Measurements from ENCODE around the gene KIAA0825.
"Not testable (repeated sequence)": the region's sequence is repeated elsewhere in the genome, so short reads cannot be mapped to it uniquely, and the experiment has no call there.

The KIAA0825 gene

GRCh38 chr5:94180761-94181160 is 437.6 kb downstream of the KIAA0825 start:
- DNase-seq, result no peak

DNA sequence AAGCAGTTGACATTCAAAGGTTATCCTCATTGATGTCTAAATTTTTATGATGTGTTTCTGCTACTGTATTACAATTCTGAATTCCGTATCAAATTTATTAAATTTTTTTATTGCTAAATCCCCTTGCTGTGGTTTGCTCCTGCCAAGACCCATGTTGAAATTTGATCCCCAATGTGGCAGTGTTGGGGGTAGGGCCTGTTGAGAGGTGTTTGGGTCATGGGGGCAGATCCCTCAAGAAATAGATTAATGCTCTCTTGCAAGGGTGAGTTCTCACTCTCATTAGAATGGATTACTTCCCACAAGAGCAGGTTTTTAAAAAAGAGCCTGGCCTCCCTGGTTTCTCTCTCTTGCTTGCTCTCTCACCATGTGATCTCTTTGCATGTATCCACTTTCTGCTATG is 442.5 kb downstream of the KIAA0825 start:
- no peak for DNase-seq

GRCh38 chr5:94174748-94175411 is 443.5 kb downstream of the KIAA0825 start:
- DNase-seq, result no peak

- no peak for DNase-seq
Measured at GRCh38 chr5:94173100-94173499, 445.3 kb downstream of the KIAA0825 start.

DNA sequence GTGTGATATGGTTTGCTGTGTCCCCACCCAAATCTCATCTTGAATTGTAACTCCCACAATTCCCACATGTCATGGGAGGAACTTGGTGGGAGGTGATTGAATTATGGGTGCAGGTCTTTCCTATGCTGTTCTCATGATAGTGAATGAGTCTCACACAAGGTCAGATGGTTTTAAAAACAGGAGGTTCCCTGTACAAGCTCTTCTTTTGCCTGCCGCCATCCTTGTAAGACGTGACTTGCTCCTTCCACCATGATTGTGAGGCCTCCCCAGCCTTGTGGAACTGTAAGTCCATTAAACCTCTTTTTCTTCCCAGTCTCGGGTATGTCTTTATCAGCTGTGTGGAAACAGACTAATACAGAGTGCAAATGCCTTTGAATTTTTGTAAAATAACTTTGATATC is 447.3 kb downstream of the KIAA0825 start:
- DNase-seq, result not testable (repeated sequence)

GRCh38 chr5:94170158-94170557 is 448.2 kb downstream of the KIAA0825 start:
- not testable (repeated sequence) for DNase-seq

- DNase-seq, result no peak
Measured at GRCh38 chr5:94168151-94168550, 450.3 kb downstream of the KIAA0825 start.

GRCh38 chr5:94161801-94162200 is 456.6 kb downstream of the KIAA0825 start:
- no peak for DNase-seq

DNA sequence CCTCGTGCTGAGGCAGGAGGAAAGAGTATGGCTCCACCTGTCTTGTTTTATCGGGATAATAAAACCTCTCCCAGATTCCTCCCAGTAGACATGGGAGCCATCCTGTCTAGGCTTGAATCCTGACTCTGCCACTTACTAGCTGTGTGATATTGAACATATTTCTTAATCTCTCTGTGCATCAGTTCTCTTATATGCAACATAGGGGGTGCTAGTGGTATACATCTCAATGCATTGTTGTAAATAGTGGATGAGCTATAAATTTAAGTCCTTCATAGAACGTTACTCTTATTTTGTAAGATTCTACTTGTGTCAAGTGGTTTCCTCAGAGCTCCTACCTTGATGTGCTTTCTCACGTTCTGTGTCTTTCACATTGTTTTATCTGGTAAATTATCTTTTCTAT is 459.3 kb downstream of the KIAA0825 start:
- no peak for DNase-seq

DNA sequence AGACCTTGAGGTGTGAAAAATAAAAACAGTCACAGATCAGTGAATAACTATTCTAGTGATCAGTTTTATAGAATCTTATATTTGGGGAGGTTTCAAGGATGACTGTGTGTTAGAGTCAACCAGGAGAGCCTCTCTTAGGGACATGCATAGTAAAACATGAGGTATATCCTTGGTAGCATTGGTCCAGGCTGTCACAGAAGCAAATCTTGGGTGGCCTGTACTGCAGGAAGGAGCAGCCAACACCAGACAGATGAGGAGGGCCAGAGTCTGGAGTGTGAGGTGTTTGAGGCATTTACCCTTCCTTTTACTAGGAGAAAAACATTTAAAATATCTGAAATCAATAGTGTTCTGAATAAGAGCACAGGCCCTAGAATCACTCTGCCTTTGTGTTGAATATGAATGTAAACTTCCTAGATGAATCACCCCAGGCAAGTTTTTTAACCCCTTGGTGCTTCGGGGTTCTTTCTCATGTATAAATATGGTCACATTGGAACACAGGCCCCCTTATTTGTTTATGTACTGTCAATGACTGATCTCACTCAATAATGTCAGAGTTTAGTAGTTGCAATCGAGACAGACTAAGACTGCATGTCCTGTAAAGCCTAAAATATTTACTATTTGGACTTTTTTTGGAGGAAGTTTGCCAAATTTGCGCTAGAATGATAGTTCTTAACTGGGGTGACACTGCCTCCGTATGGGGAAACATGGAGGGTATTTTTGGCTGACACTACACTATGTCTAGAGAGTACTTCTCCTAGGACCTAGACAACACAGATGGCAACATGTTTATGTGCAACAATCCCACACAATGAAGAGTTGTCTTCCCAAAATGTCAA is 460.5 kb downstream of the KIAA0825 start:
- DNase-seq, result no peak

DNA sequence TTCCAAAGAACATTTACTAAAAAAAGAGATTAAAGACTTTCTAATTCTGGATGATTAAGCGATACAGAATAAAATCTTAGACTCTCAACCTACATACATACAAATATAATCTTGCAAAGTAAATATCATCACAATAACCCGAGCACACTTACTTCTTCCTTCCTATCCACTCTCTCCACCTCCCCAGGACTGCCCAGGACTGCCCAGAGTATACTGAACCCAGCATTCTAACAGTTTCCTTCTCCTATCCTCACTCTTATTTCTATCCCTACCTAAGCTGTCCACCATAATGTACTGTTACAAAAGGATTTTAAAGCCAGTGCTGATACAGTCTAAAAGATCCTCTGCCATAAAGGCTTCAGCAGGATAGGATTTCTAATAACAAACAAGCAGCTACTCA is 463.7 kb downstream of the KIAA0825 start:
- DNase-seq, result no peak

DNA sequence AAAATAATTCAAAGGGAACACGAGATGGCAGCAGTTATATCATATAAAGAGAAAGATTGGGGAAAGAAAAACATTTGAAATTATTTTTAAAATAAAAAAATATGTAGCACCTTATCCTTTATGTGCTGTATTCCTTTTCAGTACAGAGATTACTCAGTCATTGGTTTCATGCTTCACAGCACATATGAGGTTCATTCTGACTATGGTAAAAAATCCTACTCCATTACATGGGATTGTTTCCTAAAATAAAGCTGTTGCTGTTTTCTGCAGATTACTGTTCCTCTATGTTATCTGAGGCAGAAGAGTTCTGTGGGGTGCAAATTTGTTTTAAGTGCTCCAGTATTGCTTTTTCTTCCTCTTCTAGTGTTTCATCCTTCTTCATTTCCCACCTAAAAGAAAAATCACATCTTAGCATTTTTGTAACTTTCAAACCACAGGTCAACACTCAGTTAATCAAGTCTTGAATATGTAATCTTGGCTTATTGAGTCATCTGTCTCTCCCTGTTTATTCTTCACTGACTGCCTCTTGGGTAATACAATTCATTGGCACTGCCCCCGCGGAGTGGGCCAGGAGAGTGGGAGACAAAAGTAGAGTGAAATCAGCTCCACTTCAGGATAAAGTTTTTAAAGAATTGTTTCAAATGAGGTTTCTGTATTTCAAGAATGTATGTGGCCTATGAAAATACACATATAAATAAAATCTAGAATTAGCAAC is 464.5 kb downstream of the KIAA0825 start:
- DNase-seq, result peak in 29 of 56 donors; percentile 0 to 75 (median 16)

- DNase-seq, result not testable (repeated sequence)
Measured at GRCh38 chr5:94143621-94144020, 474.8 kb downstream of the KIAA0825 start.

DNA sequence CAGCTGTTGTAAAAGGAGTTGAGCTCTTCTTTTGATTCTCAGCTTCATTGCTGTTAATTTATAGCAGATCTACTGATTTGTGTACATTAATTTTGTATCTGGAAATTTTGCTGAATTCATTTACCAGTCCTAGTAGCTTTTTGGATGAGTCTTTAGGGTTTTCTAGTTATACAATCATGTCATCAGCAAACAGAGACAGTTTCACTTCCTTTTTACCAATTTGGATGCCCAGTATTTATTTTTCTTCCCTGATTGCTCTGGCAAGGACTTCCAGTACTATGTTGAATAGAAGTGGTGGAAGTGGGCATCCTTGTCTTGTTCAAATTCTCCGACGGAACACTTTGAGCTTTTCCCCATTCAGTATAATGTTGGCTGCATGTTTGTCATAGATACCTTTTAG is 478.1 kb downstream of the KIAA0825 start:
- DNase-seq, result no peak

GRCh38 chr5:94130077-94130476 is 488.3 kb downstream of the KIAA0825 start:
- DNase-seq, result no peak

- no peak for DNase-seq
Measured at GRCh38 chr5:94125107-94125506, 493.3 kb downstream of the KIAA0825 start.

GRCh38 chr5:94116317-94116716 is 502.1 kb downstream of the KIAA0825 start:
- not testable (repeated sequence) for DNase-seq

DNA sequence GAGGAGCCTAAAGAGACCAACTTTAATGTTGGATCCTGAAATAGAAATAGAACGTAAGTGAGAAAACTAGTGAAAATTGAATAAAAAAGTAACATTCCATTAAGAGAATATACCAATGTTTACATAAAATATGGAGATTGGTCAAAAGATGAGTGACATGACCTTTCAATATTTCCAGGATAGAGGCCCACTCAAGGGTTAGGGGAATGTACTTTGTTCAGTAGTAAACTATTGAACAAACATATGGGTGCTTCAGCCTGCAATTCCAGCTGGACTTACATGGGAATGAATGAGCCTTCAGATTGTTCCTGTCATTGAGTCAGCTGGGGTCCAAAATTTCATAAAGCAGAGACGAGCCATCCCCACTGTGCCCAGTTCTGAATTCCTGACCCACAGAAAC is 505.3 kb downstream of the KIAA0825 start:
- no peak for DNase-seq

DNA sequence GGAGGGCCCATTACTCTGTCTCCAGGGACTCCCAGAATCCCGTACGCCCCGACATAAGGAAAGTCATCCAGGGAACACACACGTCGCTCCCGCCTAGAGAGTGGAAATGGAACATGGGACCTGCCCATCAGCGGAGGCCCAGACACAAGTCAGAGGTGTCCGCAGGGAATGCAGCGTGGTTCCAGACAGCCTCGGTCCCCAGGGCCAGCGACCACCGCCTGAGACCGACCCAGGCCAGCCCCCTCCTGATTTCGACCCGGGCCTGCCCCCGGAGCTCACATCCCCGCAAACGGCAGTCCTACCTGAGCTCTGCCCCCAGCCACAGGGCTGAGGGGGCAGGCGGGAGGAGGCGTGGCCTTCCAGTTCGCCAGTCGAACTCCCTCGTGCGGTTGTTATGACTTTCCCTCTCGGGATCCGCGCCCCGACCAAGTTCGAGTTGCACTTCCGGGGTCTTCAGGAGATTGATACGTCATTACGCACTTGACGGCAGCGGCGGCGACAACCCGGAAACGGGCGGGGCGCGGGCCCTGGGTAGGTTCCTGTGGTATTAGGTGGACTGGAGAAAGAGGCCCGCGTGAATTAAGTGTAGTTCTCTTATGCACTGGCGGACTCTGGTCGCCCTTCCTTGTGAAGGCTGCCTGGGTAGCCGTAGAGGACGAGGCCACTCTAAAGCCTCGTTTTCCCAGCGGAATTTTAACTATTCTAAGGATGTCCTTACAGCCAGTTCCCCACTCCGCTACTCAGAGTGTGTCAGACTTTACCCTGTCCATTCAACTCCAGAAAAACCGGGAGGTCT is 507.0 kb downstream of the KIAA0825 start:
- peak; percentile 33 to 97 (median 87) for DNase-seq

GRCh38 chr5:94103514-94104245 is 514.7 kb downstream of the KIAA0825 start:
- no peak for DNase-seq
